ENCODE results near the gene FCAMR.

Gene FCAMR

DNA sequence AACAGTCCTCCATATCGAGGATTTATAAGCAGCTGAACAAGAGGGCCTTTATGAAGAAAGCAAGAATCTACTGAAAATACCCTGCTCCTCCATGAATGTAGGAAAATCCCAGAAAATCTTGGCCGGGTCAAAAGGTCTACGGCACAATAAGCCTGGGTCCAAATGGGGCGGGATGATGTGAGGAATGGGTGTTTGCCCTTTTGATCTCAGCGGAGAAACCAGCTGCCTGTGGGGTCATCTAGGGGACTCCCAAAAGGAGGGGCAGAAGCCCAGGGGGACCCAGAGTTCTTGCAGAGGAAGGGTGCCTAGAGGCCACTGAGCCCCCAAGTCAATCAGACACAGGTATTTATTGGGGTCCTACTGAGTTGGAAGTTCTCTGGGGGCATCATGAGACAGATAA lies 12.6 kb downstream of the FCAMR start:
- DNase-seq (ENCODE audit: low read depth in 2 of 2), result no peak

DNA sequence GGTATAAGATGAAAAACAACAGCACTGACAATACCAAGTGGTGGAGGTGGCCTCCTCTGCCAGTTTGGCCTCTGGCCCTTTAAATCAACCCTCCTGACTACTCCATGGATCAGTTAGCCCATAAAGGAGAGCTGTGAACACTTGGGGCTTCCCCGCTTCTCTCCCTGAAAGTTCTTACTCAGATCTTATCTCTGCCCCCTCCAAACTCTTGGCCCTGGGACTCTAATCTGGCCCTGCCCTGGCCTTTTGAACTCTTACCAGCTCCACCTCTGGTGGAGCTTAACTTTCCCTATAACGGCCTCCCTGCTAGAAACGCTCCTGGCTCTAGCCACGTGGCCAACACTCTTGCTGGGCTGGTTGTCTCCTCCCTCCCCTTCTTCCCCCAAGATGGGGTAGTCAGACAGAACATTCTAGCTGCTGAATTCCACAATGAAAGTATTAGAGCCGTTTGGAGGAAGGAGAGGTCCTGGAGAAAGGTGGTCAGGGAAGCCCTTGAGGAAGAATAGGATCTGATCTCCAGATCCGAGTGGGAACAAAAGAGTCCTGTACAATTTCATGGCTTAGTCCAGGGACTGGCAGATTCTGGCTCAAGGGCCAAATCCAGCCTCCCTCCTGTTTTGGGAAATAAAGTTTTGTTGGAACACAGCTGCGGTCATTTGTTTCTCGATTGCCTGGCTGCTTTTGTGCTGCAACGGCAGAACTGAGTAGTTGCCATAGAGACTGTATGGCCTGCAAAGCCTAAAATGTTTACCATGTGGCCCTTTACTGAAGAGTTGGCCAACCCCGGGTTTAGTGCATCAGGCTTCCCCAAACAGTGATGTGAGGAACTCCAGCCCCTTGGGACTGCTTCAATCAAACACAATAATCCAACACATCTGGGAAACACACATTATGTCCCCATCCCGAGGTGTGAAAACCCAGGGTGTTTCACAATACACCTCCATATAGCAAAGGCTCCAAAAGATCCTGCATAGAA lies 14.5 kb downstream of the FCAMR start:
- no peak for DNase-seq (ENCODE audit: low read depth in 2 of 2)

DNA sequence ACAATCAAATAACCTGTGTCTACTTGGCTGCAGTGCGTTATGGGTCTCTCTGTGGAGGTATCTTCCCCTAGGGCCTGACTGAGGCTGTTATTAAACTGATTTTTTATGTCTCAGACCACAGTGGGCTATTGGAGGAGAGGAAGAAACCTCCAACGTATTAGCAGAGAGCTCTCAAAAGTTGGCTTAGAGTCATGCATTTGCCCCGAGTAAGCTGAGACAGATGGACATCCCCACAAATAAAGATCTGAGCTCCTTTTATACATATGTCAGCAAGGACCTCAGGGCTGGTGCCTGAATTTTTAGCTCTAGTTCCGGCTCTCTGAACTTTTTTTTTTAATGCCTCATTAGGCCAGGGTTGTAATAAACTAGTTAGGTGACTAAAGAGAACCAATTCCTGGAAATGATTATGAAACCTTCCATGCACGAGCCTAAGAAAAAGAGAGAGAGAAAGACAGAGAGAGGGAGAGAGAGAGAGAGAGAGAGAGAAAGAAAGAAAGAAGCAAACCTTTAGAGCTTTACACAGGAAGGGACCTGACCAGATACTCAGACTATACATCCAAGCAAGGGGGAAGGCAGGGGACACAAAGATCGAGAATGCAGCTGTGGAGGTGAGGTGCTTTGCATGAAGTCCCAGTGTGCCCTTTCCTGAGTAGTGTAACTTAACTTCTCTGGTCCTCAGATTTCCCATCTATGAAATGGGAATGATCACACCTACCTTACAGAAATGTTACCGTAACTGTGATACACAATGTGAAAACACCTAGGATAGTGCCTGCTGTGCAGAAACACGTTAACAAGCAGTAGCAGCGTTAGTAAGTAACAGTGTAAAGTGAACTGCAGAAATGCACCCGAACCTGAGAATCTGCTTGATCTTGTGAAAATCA lies 15.6 kb downstream of the FCAMR start:
- no peak for DNase-seq (ENCODE audit: low read depth in 2 of 2)

DNA sequence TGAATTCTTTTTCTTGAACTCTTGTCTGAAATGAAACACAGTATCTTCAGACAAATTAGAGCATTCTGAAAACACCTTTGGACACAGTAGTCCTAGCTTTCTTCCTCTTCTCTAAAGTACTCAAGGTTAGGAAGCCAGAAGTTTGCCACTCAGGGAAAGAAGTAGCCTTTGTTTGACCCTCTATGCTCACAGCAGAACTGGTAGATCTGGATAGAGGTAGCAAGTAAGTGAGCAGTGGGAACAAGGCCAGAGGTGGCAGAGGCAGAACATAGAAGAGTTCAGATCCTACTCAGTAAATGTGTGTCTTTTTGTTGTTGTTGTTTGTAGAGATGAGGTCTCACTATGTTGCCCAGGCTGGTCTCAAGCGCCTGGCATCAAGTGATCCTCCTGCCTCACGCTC lies 16.6 kb downstream of the FCAMR start:
- DNase-seq (ENCODE audit: low read depth in 2 of 2), result no peak

DNA sequence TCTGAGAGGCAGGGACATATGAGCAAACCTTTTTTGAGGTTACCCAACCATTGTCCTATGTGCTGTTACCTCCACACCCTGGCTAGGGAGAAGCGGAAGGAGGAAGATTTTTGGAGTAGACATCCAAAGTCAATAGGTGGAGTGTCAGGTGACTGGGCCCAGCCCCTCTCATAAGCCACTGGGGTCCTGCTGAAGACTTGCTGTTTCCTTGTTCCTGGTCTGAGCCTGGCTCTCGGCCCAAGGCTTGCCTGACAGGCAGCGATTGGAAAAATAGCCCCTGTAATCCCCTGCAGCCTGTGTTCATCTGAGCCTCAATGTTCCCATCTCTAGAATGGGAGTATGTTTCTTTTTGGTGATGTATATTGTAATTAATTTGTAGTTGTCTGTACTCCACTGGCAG lies 17.1 kb downstream of the FCAMR start:
- DNase-seq (ENCODE audit: low read depth in 2 of 2), result no peak

DNA sequence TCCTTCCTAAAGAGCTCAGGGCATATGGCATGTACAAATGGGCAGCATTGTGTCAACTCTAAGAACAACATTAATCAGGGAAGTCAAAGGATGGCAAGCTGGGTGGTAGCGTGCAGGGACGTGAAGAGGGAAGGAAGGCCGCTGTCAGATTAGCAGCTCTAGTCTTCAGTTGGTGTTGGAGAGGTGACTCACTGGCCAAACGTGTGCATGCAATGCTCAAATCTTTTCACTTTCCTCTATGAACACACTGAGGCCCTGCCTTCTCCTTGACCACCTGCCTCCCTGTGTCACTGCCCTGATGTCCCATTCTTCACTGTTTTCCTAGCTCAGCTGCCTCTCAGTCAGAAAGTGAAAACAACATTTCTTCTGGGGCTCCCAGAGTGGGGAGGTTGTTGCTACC lies 18.1 kb downstream of the FCAMR start:
- no peak for DNase-seq (ENCODE audit: low read depth in 2 of 2)

DNA sequence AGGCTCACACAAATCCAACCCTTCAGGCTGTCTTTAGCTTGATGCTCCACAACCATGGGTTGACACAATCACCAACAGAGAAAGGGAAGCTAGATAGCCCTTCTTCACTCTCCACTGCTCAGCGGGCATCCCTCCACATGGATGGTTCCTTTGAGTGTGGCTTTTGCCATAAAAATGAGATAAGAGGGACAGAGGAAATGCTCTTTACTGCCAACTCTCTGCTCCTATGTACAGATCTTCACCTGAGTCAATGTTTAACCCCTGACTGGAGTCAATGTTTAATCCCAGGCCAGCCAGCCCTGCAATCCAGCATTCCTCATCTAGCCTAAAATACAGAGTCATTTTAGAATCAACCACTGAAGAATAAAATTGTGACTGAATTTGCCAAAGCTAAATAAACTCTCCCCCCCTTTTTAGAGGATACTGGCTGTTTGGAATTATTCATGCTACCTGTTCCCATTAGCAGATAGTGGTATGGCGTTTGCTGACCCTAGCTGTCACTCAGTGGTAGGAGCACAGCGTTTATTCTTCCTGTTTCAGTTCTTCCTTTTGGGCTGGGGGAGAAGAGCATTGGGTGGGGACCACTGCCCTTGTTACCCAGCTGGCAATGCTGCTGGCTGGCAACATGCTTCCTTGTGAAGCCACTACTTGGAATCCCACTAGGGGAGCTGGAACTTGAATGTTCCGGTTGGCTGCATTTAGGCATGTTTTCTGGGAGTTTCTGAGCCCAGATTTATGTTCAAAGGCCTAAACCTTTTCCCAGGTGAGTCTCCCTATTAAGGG lies 18.8 kb downstream of the FCAMR start:
- no peak for DNase-seq (ENCODE audit: low read depth in 2 of 2)

DNA sequence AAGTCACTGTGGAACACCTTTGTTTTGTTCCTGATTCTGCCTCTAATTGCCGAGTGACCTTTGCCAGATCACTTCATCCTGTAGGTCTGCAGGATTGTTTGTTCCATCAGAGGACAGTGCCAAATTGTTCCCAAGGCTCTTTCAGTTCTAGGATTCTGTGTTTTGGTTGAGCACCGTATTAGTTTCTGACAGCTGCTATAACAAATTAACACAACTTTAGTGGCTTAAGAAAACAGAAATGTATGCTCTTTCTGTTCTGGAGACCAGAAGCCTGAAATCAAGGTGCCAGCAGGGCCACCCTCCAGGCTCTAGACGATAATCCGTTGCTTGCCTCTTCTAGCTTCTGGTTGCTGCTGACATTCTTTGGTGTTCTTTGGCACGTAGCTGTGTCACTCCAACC lies 20.6 kb downstream of the FCAMR start:
- no peak for DNase-seq (ENCODE audit: low read depth in 2 of 2)

DNA sequence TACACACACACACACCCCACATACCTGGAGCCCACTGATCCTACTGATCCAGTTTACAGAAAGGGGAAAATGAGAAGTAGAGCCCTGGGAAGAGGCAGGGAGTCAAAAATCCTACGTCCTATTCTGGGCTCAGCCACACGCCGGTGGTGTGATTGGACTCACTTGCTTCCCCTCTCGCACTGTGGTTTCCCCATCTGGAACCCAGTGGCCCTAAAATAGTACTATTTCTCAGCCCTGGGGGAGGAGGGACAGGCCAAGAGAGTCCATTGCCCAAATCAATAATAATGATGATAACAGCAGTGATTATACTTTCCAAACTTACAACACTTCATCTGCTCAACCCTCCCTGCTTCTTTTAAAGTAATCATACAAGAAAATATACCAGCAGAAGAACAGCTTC lies 21.1 kb downstream of the FCAMR start:
- no peak for DNase-seq (ENCODE audit: low read depth in 2 of 2)

DNA sequence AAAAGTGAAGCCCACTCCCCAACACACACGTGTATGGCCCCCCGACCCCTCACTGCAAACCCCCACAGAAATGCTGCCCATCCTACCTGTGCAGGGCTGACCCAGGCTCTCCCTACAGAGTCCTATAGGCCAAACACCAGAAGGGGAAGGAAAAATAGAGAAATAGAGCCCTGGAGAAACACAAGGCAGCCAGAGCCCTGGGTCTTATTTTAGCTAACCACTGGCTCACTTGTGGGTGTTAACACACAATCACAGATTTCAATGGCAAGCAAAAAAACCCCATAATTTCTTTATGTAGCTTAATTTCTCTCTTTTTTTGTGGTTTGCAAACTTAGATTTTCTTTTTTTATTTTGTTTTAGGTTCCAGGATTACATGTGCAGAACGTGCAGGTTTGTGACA lies 23.0 kb downstream of the FCAMR start:
- no peak for DNase-seq (ENCODE audit: low read depth in 2 of 2)

DNA sequence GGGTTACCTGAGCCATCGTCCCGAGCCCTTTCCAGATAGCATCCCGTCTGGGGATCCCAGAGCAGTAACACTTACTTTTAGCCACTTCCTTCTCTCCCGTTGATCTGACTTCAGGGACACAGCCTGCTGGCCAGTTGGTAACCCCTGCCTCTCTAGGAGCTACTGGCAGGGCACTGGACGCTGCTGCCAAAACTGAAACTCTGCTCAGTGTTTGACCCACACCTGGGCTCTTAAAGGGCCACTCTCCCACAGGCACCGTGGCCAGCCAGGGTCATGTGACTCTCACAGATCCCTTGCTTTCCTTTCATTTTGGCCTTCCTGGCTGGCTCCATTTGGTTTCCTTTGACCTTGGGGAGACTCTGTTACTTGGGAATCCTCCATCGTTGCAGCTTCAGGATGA lies 24.0 kb downstream of the FCAMR start, which contains the start of gene PIGR:
Gene PIGR, minus strand, starts transcription at position 206 of the 400 bp plus-strand sequence. CDS start 5,935 bp downstream, outside the sequence.
- no peak for DNase-seq (ENCODE audit: low read depth in 2 of 2)

DNA sequence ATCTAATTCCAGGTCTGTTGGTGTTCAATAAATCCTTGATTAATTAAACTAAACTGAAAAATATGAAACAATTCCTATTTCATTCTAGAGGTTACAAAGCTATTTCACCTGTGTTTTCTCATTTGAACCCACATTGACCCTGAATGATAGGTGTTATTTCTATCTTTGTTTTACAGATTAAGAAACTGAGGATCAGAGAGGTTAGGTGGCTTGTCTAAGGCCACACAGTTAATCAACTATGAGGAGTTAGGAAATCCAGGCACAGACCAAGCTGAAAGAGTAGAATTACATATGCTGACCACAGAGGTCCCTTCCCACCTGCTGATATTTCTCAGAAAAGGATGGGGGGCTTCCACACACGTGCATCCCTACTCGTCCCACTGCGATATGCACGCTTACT lies 24.5 kb downstream of the FCAMR start:
- no peak for DNase-seq (ENCODE audit: low read depth in 2 of 2)

DNA sequence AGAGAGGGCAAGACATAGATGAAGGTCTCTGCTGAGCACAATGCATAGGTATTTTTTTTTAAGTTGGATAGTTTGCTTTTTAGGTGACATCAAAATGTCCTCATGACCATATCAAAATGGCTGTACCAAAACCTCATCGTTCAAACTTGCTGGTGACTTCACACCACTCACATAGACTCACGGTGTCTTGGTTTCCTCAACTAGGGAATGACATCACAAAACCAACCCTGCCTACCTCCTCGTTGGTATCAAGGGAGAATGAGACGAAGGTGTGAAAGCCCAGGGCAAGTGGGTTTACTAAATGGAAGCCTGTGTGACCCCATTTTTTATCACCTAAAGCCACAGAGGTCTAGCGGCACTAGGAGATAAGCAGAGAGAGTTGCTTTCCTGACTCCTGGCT lies 25.6 kb downstream of the FCAMR start:
- DNase-seq (ENCODE audit: low read depth in 2 of 2), result no peak

DNA sequence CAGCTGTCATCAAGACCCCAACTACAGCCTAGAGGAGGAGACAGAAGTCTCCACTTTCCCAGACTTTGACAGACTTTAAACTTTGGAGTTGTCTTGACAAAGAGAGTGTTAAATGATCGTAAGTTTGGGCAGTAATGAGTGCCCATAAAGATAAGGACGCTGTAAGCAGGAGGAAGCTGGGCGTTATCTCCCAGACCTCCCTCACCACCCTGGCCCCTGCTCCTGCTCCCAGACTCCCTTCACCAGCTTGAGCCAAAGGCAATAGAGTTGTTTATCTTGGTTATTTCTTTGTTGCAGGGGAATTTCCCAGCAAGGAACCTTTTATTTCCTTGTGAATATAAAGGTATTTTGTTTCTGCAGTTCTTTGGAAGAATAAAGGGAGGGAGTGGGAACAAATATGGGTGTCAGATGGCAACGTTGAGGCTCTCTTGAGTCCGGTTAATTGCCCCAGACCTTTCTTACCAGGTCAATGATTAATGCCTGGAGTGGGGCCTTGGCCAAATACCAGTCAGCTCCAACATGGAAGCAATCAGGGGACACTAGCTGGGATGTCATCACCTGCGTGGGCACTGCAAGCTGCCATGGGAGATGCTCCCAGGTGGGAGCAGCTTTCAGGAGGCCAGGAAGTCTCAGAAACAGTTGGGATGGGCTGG lies 28.4 kb downstream of the FCAMR start:
- no peak for DNase-seq (ENCODE audit: low read depth in 2 of 2)

DNA sequence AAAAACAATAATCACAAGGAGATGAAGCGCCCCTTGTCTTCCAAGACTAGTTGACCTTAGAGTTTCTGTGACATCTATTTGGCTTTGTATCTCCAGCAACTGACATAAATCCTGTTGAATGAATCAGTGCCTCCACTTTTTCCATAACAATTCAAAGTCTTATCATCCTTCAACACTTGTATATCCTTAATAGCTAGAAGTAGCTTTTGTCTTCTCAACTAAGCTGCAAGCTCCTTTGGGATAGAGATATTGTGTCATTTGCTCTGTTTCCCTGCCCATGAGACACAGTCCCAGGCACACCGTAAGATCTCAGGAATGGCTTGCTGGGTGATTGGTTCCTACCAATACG lies 29.7 kb downstream of the FCAMR start:
- no peak for DNase-seq (ENCODE audit: low read depth in 2 of 2)

DNA sequence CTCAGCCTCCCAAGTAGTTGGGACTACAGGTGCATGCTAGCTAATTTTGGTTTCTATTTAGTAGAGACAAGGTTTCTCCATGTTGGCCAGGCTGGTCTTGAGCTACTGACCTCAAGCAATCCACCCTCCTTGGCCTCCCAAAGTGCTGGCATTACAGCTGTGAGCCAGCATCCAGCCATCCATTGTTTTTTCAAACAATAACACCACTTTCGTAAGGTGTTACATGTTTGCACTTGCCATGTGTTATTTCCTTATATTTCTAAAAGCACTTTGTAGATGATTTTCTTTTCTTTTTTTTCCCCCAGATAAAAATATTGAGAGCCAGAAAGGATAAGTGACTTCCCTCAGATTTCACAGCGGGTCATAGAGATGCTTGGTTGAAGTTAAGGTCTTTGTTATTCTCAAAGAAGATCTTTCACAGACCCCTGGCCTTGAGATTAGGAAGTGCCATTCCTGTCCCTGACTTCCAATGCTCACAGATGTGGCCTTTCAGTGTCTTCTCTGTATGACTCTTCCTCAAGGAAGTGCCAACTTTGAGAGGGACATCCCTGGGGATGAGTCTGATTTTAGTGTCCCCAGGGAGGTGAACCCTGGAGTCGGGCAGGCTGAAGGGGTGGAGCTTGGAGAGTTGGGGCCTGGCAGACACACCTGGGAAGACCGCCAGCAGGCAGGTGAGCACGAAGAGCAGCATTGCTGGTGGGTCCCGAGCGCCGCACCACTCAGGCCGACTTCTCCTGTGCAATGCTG lies 30.2 kb downstream of the FCAMR start:
- no peak for DNase-seq (ENCODE audit: low read depth in 2 of 2)

DNA sequence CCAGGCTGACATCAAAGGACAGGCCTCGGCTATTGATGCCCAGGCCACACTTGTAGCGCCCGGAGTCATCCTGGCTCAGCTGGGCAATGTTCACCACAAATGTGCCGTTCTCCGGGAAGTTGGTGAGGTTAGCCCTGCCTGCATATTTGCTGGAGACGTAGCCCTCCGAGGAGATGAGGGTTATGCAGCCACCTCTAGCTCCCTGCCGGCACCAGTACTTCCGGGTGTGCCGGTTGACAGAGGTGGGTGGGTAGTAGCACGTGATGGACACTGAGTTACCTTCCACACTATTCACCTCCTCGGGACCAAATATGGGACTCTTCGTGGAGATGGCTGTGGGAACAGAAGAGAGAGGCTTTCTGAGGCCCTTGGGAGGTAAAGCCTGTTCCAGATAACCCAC lies 31.1 kb downstream of the FCAMR start:
- no peak for DNase-seq (ENCODE audit: low read depth in 2 of 2)

DNA sequence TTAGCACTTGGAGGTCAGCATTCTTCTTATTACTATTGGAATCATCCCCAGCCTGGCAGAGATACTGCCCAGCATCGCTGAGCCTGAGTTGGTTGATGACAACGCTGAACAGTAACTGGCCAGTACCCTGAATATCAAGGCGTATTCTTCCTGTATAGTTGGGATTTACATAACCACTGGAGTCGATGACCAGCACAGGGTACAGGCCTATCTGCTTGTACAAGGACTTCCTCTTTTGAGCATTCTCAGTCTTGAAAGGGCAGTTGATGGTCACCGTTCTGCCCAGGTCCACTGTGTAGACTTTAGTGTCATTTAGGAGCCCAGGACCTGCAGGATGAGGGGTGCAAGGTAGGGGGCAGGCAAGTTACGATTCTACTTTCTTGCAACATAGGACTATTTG lies 32.8 kb downstream of the FCAMR start:
- no peak for DNase-seq (ENCODE audit: low read depth in 2 of 2)

DNA sequence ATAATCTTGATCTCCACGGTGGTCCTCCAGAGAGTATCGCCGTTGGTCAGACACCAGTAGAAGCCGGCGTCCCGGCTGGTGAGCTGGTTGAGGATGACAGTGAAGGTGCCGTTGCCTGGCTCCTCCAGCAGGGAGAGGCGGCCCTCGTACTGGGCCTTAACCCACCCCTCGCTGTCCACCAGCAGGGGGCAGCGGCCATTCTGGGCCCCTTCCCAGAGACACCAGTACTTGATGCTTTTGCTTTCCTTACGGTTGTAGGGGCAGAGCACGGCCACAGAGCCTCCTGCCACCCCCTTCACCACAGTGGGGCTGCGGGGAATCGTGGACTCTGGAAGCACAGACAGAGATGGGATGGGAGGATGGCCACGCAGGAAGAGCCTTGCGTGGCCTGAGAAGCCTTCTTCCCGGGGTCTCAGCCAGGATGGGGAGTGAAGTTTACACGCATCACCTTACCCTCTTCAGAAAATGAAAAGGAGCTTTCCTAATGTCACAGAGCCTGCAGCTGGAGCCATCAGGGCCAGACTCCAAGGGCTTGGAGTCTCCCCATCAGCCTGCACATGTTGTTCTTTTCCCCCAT lies 34.7 kb downstream of the FCAMR start:
- DNase-seq (ENCODE audit: low read depth in 2 of 2), result peak in 1 of 2 experiments; percentile 48

DNA sequence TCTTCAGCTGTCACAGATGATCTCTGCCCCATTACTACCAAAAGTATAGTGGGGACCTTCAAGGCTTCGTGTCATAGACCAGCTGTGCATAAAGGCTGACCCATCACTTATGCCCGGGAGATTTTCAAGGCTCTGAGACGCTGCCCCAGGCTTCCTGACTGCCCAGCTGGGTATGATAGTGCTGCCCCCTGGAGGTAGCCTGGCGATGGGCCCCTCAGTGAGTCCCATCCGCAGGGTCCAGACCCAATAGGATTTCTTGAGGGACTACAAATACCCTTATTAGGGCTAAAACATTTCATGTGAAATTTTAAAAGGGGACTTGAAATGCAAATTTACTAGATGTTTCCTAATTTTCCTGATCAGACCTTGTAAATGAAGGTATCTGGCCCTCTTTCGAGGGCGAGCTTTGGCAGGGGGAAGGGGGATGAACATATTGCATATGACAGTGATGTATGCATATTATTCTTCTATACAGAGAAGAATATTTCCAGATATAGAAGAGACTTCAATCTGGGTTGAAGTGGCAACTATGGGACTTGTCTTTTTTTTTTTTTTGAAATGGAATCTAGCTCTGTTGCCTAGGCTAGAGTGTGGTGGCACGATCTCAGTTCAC lies 36.8 kb downstream of the FCAMR start:
- DNase-seq (ENCODE audit: low read depth in 2 of 2), result peak in 1 of 2 experiments; percentile 69
